Caco-2 (cell line): Measurements from ENCODE around the gene LYRM9. TPM values are rescaled to one million over a fixed set of nuclear protein-coding genes. Genes with fewer than 3 reads are reported as not detected.

Experiments used
- BruUV-seq: library from RNA; stranded (reverse); fragments of 400-500 nt; replicated peaks from 2 replicates; lab custom pipeline; 2021; lab: Mats Ljungman, UMichigan
- CTCF ChIA-PET: fragments of 300-600 bp; sonication (Branson Sonifier 250); formaldehyde crosslinking; loops from one replicate; lab custom pipeline; 2022; ENCODE audit warnings: antibody characterized with exemption; lab: Charles Lee
- POLR2A ChIA-PET: fragments of 300-600 bp; sonication (Branson Sonifier 250); formaldehyde crosslinking; loops from one replicate; lab custom pipeline; 2022; ENCODE audit warnings: antibody characterized with exemption; lab: Charles Lee
- DNase-seq, 2 experiments: peaks; one replicate each; pipeline versions ENCODE4 v3.0.0 to v3.0.0-alpha.2; 2020 to 2022
- H3K27me3 ChIP-seq: replicated peaks from 2 replicates; pipeline ENCODE4 v1.6.0; 2011; ENCODE audit warnings: low read length; ENCODE audit not compliant: control insufficient read depth, insufficient read depth
- H3K36me3 ChIP-seq: 2 replicates; pipeline ENCODE4 v1.5.1; 2011; ENCODE audit warnings: low read length; ENCODE audit not compliant: control insufficient read depth, insufficient read depth
- H3K4me1 ChIP-seq: fragments of 250-450 bp; sonication (Bioruptor Pico); 2 replicates; pipeline ENCODE4 v1.5.1; 2020; ENCODE audit warnings: mild to moderate bottlenecking
- H3K4me3 ChIP-seq: 2 replicates; pipeline ENCODE4 v1.5.1; 2011; ENCODE audit warnings: low read depth, mild to moderate bottlenecking, control low read depth, low read length
- H3K9me3 ChIP-seq: fragments of 250-450 bp; sonication (Bioruptor Pico); 2 replicates; pipeline ENCODE4 v1.5.1; 2020; ENCODE audit warnings: mild to moderate bottlenecking, moderate library complexity
- H3K27ac Mint-ChIP-seq: one replicate; pipeline ENCODE4 v1.8.0; 2022; ENCODE audit warnings: mixed read lengths; ENCODE audit not compliant: unreplicated experiment
- H3K27me3 Mint-ChIP-seq: one replicate; pipeline ENCODE4 v1.8.0; 2022; ENCODE audit warnings: mixed read lengths; ENCODE audit not compliant: insufficient read depth, unreplicated experiment
- H3K36me3 Mint-ChIP-seq: one replicate; pipeline ENCODE4 v1.8.0; 2022; ENCODE audit warnings: mild to moderate bottlenecking, mixed read lengths; ENCODE audit not compliant: insufficient read depth, unreplicated experiment
- H3K4me1 Mint-ChIP-seq: one replicate; pipeline ENCODE4 v1.8.0; 2022; ENCODE audit warnings: low read depth, mixed read lengths; ENCODE audit not compliant: unreplicated experiment
- H3K4me3 Mint-ChIP-seq: one replicate; pipeline ENCODE4 v1.8.0; 2022; ENCODE audit warnings: mild to moderate bottlenecking, moderate library complexity, mixed read lengths; ENCODE audit not compliant: unreplicated experiment
- H3K9me3 Mint-ChIP-seq: one replicate; pipeline ENCODE4 v1.8.0; 2022; ENCODE audit warnings: mixed read lengths; ENCODE audit not compliant: unreplicated experiment
- intact Hi-C: fragments of 100-400 bp; cut with micrococcal nuclease; formaldehyde crosslinking; loops from one replicate; pipeline ENCODE4 v1.10.0; 2022; ENCODE audit not compliant: unreplicated experiment
- total RNA-seq: library from RNA; stranded (reverse); gene quantifications from 2 replicates; pipeline ENCODE4 v1.2.3, GENCODE V29; 2022
- TF ChIP-seq, protein P1 (sequence below), 2 experiments: fragments of 200-600 bp in 1 of 2; IDR thresholded peaks; 1 replicate in 1 of 2; 2 replicates in 1 of 2; pipeline versions ENCODE4 v1.5.1 to v1.8.0; 2011 to 2022; ENCODE audit warnings: antibody characterized with exemption in 1 of 2, control low read depth in 1 of 2, inconsistent platforms in 1 of 2, low read depth in 1 of 2, low read length in 1 of 2, mild to moderate bottlenecking in 1 of 2, moderate library complexity in 1 of 2; ENCODE audit not compliant: insufficient read depth in 1 of 2, severe bottlenecking in 1 of 2, unreplicated experiment in 1 of 2

LYRM9 gene
- total RNA-seq, 1 experiment from 2014 or later: 29.1 TPM

- H3K9me3 ChIP-seq: peaks cover 16% of the 10 kb centered on the region
- CTCF ChIA-PET: interaction anchor here (0.6 kb wide), 1 partner anchor 14 kb away, joined by 8 read pairs; no protein-coding TSS in a partner anchor
- intact Hi-C loops: no loop called here
- peaks cover 6% of the 10 kb centered on the region for H3K4me1 Mint-ChIP-seq
- H3K4me3 ChIP-seq: no peak overlapping the region
- no peak overlapping the region for H3K4me3 Mint-ChIP-seq
- H3K27ac Mint-ChIP-seq: no peak overlapping the region
- no peaks in the 10 kb centered on the region for H3K36me3 Mint-ChIP-seq
- H3K36me3 ChIP-seq: no peaks in the 10 kb centered on the region
- BruUV-seq: no TSS peak
- H3K27me3 ChIP-seq: no peaks in the 10 kb centered on the region
- DNase-seq: no peak
- peaks cover under 1% of the 10 kb centered on the region for H3K27me3 Mint-ChIP-seq
- H3K4me1 ChIP-seq: 0 out of 2 replicates have a peak, but pooled peaks cover 7% of the 10 kb centered on the region
- POLR2A ChIA-PET: no interaction called here
- peaks cover 12% of the 10 kb centered on the region for H3K9me3 Mint-ChIP-seq
- TF ChIP-seq, protein P1, sequence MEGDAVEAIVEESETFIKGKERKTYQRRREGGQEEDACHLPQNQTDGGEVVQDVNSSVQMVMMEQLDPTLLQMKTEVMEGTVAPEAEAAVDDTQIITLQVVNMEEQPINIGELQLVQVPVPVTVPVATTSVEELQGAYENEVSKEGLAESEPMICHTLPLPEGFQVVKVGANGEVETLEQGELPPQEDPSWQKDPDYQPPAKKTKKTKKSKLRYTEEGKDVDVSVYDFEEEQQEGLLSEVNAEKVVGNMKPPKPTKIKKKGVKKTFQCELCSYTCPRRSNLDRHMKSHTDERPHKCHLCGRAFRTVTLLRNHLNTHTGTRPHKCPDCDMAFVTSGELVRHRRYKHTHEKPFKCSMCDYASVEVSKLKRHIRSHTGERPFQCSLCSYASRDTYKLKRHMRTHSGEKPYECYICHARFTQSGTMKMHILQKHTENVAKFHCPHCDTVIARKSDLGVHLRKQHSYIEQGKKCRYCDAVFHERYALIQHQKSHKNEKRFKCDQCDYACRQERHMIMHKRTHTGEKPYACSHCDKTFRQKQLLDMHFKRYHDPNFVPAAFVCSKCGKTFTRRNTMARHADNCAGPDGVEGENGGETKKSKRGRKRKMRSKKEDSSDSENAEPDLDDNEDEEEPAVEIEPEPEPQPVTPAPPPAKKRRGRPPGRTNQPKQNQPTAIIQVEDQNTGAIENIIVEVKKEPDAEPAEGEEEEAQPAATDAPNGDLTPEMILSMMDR (IDR thresholded peaks at IDR 0.05; ENCODE audit: insufficient read depth in 1 of 2, low read depth in 1 of 2, low read length in 1 of 2, severe bottlenecking in 1 of 2, unreplicated experiment in 1 of 2): no peak
These were observed 46.6 kb upstream of the LYRM9 start for GRCh38 chr17:27939474-27940465.

GRCh38 chr17:27938864-27939263 is 45.7 kb upstream of the LYRM9 start:
- no TSS peak for BruUV-seq
- 0 out of 2 replicates have a peak, but pooled peaks cover 7% of the 10 kb centered on the region for H3K4me1 ChIP-seq
- H3K4me3 ChIP-seq: no peak overlapping the region
- no peaks in the 10 kb centered on the region for H3K27me3 ChIP-seq
- H3K36me3 ChIP-seq: no peaks in the 10 kb centered on the region
- Mint-ChIP-seq H3K27me3 (peaks cover 3% of the 10 kb centered on the region), H3K4me3 (no peak overlapping the region), H3K9me3 (peaks cover 21% of the 10 kb centered on the region), H3K36me3 (no peaks in the 10 kb centered on the region), H3K4me1 (peaks cover 6% of the 10 kb centered on the region), H3K27ac (no peak overlapping the region)
- TF ChIP-seq, protein P1 (IDR thresholded peaks at IDR 0.05; ENCODE audit: insufficient read depth in 1 of 2, low read depth in 1 of 2, low read length in 1 of 2, severe bottlenecking in 1 of 2, unreplicated experiment in 1 of 2): no peak
- no peak for DNase-seq
- POLR2A ChIA-PET: no interaction called here
- CTCF ChIA-PET: no interaction called here
- peaks cover 25% of the 10 kb centered on the region for H3K9me3 ChIP-seq
- intact Hi-C loops: no loop called here

DNA sequence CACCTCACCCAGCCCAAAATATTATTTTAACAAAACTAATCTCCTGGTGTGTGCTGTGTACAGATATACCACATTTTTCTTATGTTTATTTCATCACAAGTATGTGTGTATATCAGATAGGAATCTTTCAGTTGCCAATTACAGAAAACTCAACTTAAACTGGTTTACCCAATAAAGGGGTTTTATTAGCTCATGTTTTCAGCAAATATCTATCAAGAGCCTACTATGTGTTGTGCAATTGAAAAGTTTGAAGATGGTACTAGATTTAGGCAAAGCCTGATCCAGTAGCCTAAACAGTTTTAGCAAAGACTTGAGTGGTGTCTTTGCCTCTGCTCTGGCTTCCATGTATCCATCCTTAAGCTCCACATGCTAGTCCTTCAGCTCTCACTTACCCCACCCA is 45.1 kb upstream of the LYRM9 start:
- intact Hi-C loops: no loop called here
- peaks cover 3% of the 10 kb centered on the region for H3K27me3 Mint-ChIP-seq
- Histone ChIP-seq H3K4me1 (0 out of 2 replicates have a peak, but pooled peaks cover 7% of the 10 kb centered on the region), H3K36me3 (no peaks in the 10 kb centered on the region), H3K27me3 (no peaks in the 10 kb centered on the region), H3K4me3 (no peak overlapping the region), H3K9me3 (peaks cover 32% of the 10 kb centered on the region)
- no peak overlapping the region for H3K27ac Mint-ChIP-seq
- peaks cover 28% of the 10 kb centered on the region for H3K9me3 Mint-ChIP-seq
- no peaks in the 10 kb centered on the region for H3K36me3 Mint-ChIP-seq
- TF ChIP-seq, protein P1 (IDR thresholded peaks at IDR 0.05; ENCODE audit: insufficient read depth in 1 of 2, low read depth in 1 of 2, low read length in 1 of 2, severe bottlenecking in 1 of 2, unreplicated experiment in 1 of 2): no peak
- BruUV-seq: no TSS peak
- peaks cover 6% of the 10 kb centered on the region for H3K4me1 Mint-ChIP-seq
- ChIA-PET CTCF (no interaction called here), POLR2A (no interaction called here)
- no peak for DNase-seq
- H3K4me3 Mint-ChIP-seq: no peak overlapping the region
